Kidney (tissue), 14 donors: Measurements from ENCODE around the gene PLA1A. TPM values are rescaled to one million over a fixed set of nuclear protein-coding genes. Genes with fewer than 3 reads are reported as not detected.

Source experiments
- DNase-seq, 5 donors: peaks; one replicate each; pipeline ENCODE4 v3.0.0-alpha.2; 2013 to 2020
- FAIRE-seq: peaks from 2 replicates; lab custom pipeline; 2012; peaks lifted over from hg19 to GRCh38; lab: Jason Lieb, UNC
- H3K27ac ChIP-seq, 2 donors: one replicate each; pipeline ENCODE4 v1.7.0; 2013; ENCODE audit warnings: low read depth in 2 of 2, low read length in 2 of 2, inconsistent platforms in 1 of 2
- H3K27me3 ChIP-seq: one replicate; pipeline ENCODE4 v1.7.1; 2013; ENCODE audit warnings: low read length, inconsistent platforms; ENCODE audit not compliant: control insufficient read depth, insufficient read depth
- H3K36me3 ChIP-seq, 3 donors: one replicate each; pipeline versions ENCODE4 v1.7.0 to v1.7.1; 2013; ENCODE audit warnings: low read length in 3 of 3, control low read depth in 1 of 3, inconsistent platforms in 1 of 3; ENCODE audit not compliant: insufficient read depth in 3 of 3, control insufficient read depth in 2 of 3
- H3K4me1 ChIP-seq, 3 donors: one replicate each; pipeline versions ENCODE4 v1.7.0 to v1.7.1; 2013; ENCODE audit warnings: low read length in 3 of 3, inconsistent platforms in 1 of 3, low read depth in 1 of 3; ENCODE audit not compliant: control insufficient read depth in 2 of 3, insufficient read depth in 2 of 3
- H3K4me3 ChIP-seq, 3 donors: one replicate each; pipeline versions ENCODE4 v1.7.0 to v1.8.1; 2013; ENCODE audit warnings: low read length in 3 of 3, control low read depth in 1 of 3, inconsistent platforms in 1 of 3
- H3K9ac ChIP-seq, 3 donors: one replicate each; pipeline versions ENCODE4 v1.7.0 to v1.7.1; 2013; ENCODE audit warnings: low read length in 3 of 3, control low read depth in 1 of 3, inconsistent platforms in 1 of 3
- H3K9me3 ChIP-seq, 3 donors: one replicate each; pipeline versions ENCODE4 v1.7.0 to v1.7.1; 2013; ENCODE audit warnings: low read length in 3 of 3, control low read depth in 1 of 3, inconsistent platforms in 1 of 3; ENCODE audit not compliant: control insufficient read depth in 2 of 3, insufficient read depth in 1 of 3
- CTCF ChIP-seq: IDR thresholded peaks from 3 replicates; pipeline ENCODE4 v1.5.1; 2012; ENCODE audit warnings: mild to moderate bottlenecking, moderate library complexity, borderline replicate concordance; ENCODE audit not compliant: insufficient read depth; ENCODE audit errors: extremely low read depth
- intact Hi-C: fragments of 100-400 bp; cut with DNase I; formaldehyde crosslinking; loops from one replicate; pipeline ENCODE4 v1.11.1; 2022
- polyA plus RNA-seq: library from polyadenylated mRNA; stranded (reverse); fragments of 350-450 nt; fragmentation: Illumina TruSeq; extraction: RNeasy Lipid Tissue Mini Kit (QIAGEN cat#74804); gene quantifications from one replicate; pipeline ENCODE4 v1.2.3, GENCODE V29; 2014; ENCODE audit warnings: low read depth, low replicate concordance; ENCODE audit not compliant: insufficient read depth
- total RNA-seq: library from RNA; stranded (reverse); fragmentation: NEBNext Ultra II Directional; extraction: Animal tissue kit (Norgen Biotek cat#: 25700); gene quantifications from one replicate; pipeline ENCODE4 v1.2.1, GENCODE V29; 2021
- donor health status: control.
- donor health status: control.
- donor health status: control.
- donor health status: control.
- donor health status: control.
- donor health status: DM: yes; HTN: yes; CAD: no.
- donor health status: Normal renal cell carcinoma (clear cell type).

The PLA1A gene
- total and polyA plus RNA-seq, 2 donors from 2014 or later: 6.7 to 10.1 TPM

- DNase-seq (no peak), FAIRE-seq (no peak)
- Histone ChIP-seq H3K27me3 (no peaks in the 10 kb centered on the region), H3K4me3 (no peak overlapping the region), H3K9ac (no peak overlapping the region), H3K36me3 (no peaks in the 10 kb centered on the region), H3K9me3 (no peaks in the 10 kb centered on the region), H3K27ac (no peak overlapping the region), H3K4me1 (peaks cover 0 to 23% (median 14%) of the 10 kb centered on the region in 3 donors)
- TF ChIP-seq CTCF: no peak
- intact Hi-C loops: no loop called here
Observed at GRCh38 chr3:119601154-119601553, 3.5 kb downstream of the PLA1A start.

GRCh38 chr3:119602676-119603075 is 5.0 kb downstream of the PLA1A start:
- Histone ChIP-seq H3K27ac (peak overlapping the region in 1 of 2 donors; percentile 1), H3K36me3 (no peaks in the 10 kb centered on the region), H3K4me3 (no peak overlapping the region), H3K9ac (no peak overlapping the region), H3K4me1 (peaks cover 0 to 18% (median 9%) of the 10 kb centered on the region in 3 donors), H3K27me3 (no peaks in the 10 kb centered on the region), H3K9me3 (no peaks in the 10 kb centered on the region)
- TF ChIP-seq CTCF: no peak
- DNase-seq (no peak), FAIRE-seq (no peak)
- intact Hi-C loops: no loop called here

- intact Hi-C loops: no loop called here
- no peak overlapping the region for H3K9ac ChIP-seq
- FAIRE-seq (no peak), DNase-seq (no peak)
- H3K9me3 ChIP-seq: no peaks in the 10 kb centered on the region
- no peak overlapping the region for H3K4me3 ChIP-seq
- no peak overlapping the region for H3K27ac ChIP-seq
- H3K36me3 ChIP-seq: no peaks in the 10 kb centered on the region
- no peaks in the 10 kb centered on the region for H3K27me3 ChIP-seq
- no peak for TF ChIP-seq CTCF
- peaks cover 0 to 2% (median 0%) of the 10 kb centered on the region in 3 donors for H3K4me1 ChIP-seq
Observed at GRCh38 chr3:119604878-119605277, 7.2 kb downstream of the PLA1A start.
